ENCODE results near the gene COL20A1. TPM values are rescaled to one million over a fixed set of nuclear protein-coding genes. Genes with fewer than 3 reads are reported as not detected.

Gene COL20A1
- total RNA-seq, 1 donor, result not detected

- H3K27me3 ChIP-seq (ENCODE audit: insufficient read depth, low read length), result no peaks in the 10 kb centered on the region
- H3K9me3 ChIP-seq (ENCODE audit: low read depth, low read length), result no peaks in the 10 kb centered on the region
- no peaks in the 10 kb centered on the region for H3K4me1 ChIP-seq (ENCODE audit: insufficient read depth, low read length)
- no peak overlapping the region for H3K4me3 ChIP-seq (ENCODE audit: low read length)
Observed at GRCh38 chr20:63280929-63281545, 11.9 kb upstream of the COL20A1 start.

DNA sequence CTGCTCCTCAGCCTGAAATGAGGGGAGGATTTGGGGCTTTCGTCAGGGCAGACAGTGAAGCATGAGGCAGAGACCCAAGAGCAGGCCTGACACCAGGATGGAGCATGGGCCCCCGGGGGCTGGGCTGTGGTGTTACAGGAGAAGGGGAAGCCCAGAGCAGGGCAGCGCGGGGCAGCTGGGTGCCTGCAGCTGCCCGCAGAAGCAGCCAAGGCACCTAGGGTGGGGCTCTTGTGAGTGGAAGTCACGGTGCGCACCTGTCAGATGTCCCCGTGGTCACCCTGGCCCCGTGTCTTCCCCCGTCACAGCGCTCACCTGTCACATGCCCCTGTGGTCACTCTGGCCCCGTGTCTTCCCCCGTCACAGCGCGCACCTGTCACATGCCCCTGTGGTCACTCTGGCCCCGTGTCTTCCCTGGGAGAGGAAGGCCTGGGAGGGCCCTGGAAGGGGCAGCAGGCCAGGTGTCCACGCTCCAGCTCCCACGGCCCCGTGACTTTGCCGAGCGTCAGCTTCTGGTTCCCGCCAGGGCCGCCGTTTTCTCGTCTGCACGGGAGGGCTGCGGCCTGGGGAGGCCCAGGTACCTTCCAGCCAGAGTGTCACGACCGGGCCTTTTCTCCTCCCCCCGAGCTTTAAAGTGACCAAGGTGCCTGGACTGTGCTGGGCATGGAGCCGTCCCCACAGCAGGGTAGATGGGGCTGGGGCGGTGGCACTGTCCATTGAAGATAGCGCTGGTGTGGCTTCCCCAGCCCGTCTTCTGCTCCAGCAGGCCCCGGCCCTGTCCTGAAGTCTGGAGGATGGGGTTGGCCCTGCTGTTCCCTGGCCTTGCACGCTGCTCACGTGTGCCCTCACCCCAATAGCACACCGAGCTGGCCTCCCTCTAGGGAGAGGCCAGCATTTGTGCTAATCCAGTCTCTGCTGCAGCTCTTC is 11.0 kb upstream of the COL20A1 start:
- no peaks in the 10 kb centered on the region for H3K27me3 ChIP-seq (ENCODE audit: insufficient read depth, low read length)

DNA sequence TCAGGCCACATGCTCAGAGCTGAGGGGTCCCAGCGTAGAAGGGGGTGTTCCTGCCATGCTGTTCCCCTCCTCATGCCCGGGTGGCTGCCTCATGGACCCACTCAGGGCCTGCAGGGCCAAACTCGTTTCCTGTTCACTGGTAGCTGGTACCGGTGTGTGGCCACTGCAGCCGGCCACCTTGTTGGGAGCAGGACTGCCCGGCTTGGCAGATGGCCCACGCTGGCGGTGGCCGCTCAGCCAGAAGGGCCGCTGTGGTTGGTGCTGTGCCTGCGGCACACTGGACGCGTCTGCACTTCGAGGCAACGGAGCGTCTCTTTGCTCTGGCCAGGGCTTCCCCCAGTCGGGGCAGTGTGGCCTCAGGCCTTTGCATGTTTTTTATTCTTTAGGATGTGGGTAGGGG is 10.0 kb upstream of the COL20A1 start:
- Histone ChIP-seq H3K4me1 (ENCODE audit: insufficient read depth, low read length) (no peaks in the 10 kb centered on the region), H3K4me3 (ENCODE audit: low read length) (no peak overlapping the region), H3K9me3 (ENCODE audit: low read depth, low read length) (no peaks in the 10 kb centered on the region), H3K27me3 (ENCODE audit: insufficient read depth, low read length) (no peaks in the 10 kb centered on the region)

More for the DNA sequence above, 11.0 kb upstream of the COL20A1 start:
- no peaks in the 10 kb centered on the region for H3K4me1 ChIP-seq (ENCODE audit: insufficient read depth, low read length)
- no peak overlapping the region for H3K4me3 ChIP-seq (ENCODE audit: low read length)
- H3K9me3 ChIP-seq (ENCODE audit: low read depth, low read length), result no peaks in the 10 kb centered on the region

DNA sequence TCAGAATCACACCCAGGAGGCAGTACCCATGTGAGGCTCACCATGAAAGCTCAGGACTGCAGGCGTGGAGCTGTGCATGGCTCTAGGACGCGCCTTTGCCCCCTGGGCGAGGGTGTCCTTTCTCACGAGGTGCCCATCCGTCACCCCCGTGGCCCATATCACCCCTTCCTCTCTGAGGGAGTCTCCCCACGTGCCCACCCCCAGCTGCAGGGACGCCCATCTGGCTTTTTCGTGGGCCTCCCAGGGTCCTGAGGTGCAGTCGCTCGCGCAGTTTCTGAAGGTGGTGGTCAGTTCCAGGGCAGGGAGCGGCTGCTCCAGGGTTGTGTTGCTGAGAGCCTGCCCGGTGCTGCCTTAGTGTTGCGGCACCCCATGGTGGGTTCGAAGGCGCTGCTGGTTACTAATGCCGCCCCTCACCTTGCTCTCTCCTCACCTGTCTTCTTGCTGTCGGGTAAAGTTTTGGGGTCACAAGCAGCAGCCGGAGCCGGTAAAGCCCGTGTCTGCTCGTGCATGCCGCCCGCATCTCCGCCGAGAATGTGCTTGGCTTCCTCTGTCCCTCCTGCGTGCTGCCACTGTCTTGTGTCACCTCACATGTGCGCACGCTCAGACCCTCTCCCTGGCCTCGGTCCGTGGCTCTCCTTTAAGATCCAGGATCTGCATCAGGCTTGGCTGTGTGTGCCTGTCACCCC is 9.4 kb upstream of the COL20A1 start:
- no peaks in the 10 kb centered on the region for H3K27me3 ChIP-seq (ENCODE audit: insufficient read depth, low read length)
- no peaks in the 10 kb centered on the region for H3K9me3 ChIP-seq (ENCODE audit: low read depth, low read length)
- H3K4me3 ChIP-seq (ENCODE audit: low read length), result no peak overlapping the region
- H3K4me1 ChIP-seq (ENCODE audit: insufficient read depth, low read length), result no peaks in the 10 kb centered on the region

GRCh38 chr20:63284083-63284440 is 8.9 kb upstream of the COL20A1 start:
- Histone ChIP-seq H3K27me3 (ENCODE audit: insufficient read depth, low read length) (no peaks in the 10 kb centered on the region), H3K4me1 (ENCODE audit: insufficient read depth, low read length) (no peaks in the 10 kb centered on the region), H3K4me3 (ENCODE audit: low read length) (no peak overlapping the region), H3K9me3 (ENCODE audit: low read depth, low read length) (no peaks in the 10 kb centered on the region)

- Histone ChIP-seq H3K27me3 (ENCODE audit: insufficient read depth, low read length) (no peaks in the 10 kb centered on the region), H3K4me3 (ENCODE audit: low read length) (no peak overlapping the region), H3K4me1 (ENCODE audit: insufficient read depth, low read length) (no peaks in the 10 kb centered on the region), H3K9me3 (ENCODE audit: low read depth, low read length) (no peaks in the 10 kb centered on the region)
Observed at GRCh38 chr20:63284544-63284949, 8.4 kb upstream of the COL20A1 start.

GRCh38 chr20:63284981-63285524 is 7.9 kb upstream of the COL20A1 start:
- no peaks in the 10 kb centered on the region for H3K27me3 ChIP-seq (ENCODE audit: insufficient read depth, low read length)
- no peaks in the 10 kb centered on the region for H3K9me3 ChIP-seq (ENCODE audit: low read depth, low read length)
- H3K4me1 ChIP-seq (ENCODE audit: insufficient read depth, low read length), result no peaks in the 10 kb centered on the region
- no peak overlapping the region for H3K4me3 ChIP-seq (ENCODE audit: low read length)

DNA sequence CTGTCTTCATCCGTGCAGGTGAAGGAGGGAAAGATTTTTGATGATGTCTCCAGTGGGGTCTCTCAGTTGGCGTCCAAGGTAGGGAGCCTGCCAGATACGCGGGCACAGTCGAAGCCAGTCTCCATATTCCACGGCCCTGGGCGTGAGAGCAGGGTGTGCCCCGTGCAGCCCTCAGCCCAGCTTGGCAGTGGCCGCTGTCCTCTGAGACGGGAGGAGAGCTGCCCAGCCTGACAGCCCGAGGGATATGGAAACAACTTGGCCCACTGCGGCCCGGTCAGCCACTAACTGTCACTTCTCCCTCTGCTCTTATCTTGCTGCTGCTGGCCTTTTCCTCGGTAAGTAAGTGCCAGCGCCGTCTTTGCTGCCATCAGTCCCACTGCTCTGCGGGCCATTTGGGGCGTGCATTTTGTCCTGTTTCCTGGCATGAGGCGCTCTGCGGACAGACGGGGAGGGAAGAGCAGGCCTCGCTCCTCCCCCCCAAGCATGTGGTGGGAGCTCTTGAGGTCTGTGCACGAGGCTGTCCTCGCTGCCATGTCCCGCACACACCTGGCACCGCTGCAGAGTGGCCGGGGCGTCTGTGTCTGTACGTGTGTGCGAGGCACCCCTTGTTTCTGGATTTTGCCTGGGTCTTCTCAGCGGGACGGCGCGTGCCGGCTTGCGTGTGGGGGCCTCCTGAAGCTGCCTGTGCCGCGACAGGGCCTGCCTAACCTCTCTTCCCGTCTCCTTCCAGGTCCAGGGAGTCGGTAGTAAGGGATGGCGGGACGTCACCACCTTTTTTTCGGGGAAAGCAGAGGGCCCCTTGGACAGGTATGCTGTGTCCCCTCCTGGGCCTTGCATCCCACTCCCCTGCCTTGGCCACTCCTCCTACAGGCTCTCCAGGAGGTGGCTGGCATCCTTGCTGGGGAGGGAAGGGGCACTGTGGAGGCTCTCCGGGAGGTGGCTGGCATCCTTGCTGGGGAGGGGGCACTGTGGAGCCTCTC is 7.1 kb upstream of the COL20A1 start:
- H3K4me3 ChIP-seq (ENCODE audit: low read length), result no peak overlapping the region
- H3K27me3 ChIP-seq (ENCODE audit: insufficient read depth, low read length), result no peaks in the 10 kb centered on the region
- no peaks in the 10 kb centered on the region for H3K9me3 ChIP-seq (ENCODE audit: low read depth, low read length)

DNA sequence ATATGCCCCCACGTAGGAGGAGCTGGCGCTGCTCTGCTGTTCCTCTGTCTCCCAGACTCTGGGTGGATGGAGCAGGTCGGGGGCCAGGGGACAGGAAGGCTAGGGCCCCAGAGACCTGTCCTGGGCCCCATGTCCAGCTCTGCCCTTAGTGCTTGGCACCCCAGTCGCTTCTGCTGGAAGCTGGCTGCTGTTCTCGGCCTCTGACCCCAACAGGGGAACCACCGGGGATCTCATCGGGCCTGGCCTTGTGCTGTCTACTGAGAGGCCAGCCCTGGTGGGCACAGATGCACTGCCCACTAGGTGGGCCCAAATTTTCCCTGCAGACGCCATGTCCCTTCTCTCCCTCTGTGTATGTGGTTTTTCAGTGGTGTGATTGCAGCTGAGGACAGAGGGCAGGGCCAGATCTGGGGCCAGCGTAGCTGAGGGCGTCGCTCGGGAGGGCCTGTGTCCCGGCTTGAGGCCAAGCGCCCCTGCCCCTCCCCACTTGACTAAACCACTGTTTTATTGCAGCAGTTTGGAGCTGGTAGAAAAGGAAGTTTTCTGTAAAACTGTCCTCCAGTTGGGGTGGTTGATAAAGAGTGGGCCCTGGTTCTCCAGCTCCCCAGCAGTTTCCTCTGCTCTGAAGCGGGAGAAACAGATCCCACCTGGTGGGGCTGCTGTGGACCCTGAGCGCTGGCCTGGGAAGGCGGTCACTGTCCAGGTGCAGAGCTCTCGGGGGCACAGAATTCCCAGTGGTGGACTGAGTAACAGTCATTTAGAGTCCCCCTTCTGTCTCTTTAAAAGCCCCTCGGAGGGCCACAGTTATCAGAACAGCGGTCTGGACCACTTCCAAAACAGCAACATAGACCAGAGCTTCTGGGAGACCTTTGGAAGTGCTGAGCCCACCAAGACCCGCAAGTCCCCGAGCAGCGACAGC is 5.9 kb upstream of the COL20A1 start:
- H3K4me1 ChIP-seq (ENCODE audit: insufficient read depth, low read length), result no peaks in the 10 kb centered on the region
- H3K9me3 ChIP-seq (ENCODE audit: low read depth, low read length), result no peaks in the 10 kb centered on the region
- no peaks in the 10 kb centered on the region for H3K27me3 ChIP-seq (ENCODE audit: insufficient read depth, low read length)
- no peak overlapping the region for H3K4me3 ChIP-seq (ENCODE audit: low read length)

More for the DNA sequence above, 7.1 kb upstream of the COL20A1 start:
- no peaks in the 10 kb centered on the region for H3K4me1 ChIP-seq (ENCODE audit: insufficient read depth, low read length)

GRCh38 chr20:63287697-63288580 is 5.0 kb upstream of the COL20A1 start:
- Histone ChIP-seq H3K27me3 (ENCODE audit: insufficient read depth, low read length) (no peaks in the 10 kb centered on the region), H3K4me3 (ENCODE audit: low read length) (no peak overlapping the region), H3K4me1 (ENCODE audit: insufficient read depth, low read length) (no peaks in the 10 kb centered on the region), H3K9me3 (ENCODE audit: low read depth, low read length) (no peaks in the 10 kb centered on the region)

- Histone ChIP-seq H3K27me3 (ENCODE audit: insufficient read depth, low read length) (no peaks in the 10 kb centered on the region), H3K4me1 (ENCODE audit: insufficient read depth, low read length) (no peaks in the 10 kb centered on the region), H3K4me3 (ENCODE audit: low read length) (no peak overlapping the region), H3K9me3 (ENCODE audit: low read depth, low read length) (no peaks in the 10 kb centered on the region)
Observed at GRCh38 chr20:63288581-63289251, 4.3 kb upstream of the COL20A1 start.

DNA sequence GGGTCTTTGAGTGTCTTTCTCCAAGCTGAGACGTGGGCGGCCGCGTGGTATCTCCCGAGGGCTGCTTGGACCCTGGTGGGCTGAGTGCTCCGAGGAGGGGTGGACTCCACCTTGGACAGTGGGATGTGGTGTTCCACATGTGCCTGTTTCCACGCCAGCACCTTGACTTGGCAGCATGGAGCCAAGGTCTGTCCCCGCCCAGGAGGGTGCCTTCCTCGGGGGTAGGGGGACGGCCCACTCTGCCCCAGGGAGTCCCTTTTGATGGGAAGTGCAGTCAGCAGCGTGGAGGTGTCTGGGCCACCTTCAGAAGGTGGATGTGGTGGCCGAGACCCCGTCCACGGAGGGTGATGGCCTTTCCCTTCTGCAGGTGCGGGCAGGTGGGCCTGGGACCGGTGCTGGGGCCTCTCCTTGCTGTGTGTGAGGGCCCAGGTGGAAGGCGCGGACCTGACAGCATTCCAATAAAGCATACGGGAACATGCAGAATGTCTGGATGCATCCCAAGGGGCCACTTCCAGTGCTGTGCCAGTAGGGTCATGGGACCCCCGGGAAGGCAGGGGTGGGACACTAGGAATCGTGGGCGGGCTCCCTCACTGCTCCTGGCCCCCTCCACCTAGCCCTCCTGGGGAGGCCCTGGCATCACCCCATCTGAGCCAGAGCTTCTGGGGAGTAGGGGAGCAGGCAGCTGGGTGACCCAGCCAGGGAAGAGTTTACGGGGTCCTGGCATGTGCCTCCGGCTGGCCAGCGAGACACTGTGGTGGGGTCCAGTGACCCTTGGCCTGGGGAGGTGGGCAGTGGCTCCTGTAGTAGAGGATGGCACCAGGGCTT is 3.5 kb upstream of the COL20A1 start:
- Histone ChIP-seq H3K9me3 (ENCODE audit: low read depth, low read length) (no peaks in the 10 kb centered on the region), H3K27me3 (ENCODE audit: insufficient read depth, low read length) (no peaks in the 10 kb centered on the region), H3K4me3 (ENCODE audit: low read length) (no peak overlapping the region), H3K4me1 (ENCODE audit: insufficient read depth, low read length) (no peaks in the 10 kb centered on the region)

All from mononuclear cell (primary cell).